Measurements from ENCODE around the gene PNMA6F. TPM values are rescaled to one million over a fixed set of nuclear protein-coding genes. Genes with fewer than 3 reads are reported as not detected.

PNMA6F gene
- total RNA-seq (not detected), polyA plus RNA-seq (not detected)
- long read RNA-seq, donor 1: 0 reads
- long read RNA-seq, donor 2: 0 reads
- long read RNA-seq, donor 3: 0 reads

DNA sequence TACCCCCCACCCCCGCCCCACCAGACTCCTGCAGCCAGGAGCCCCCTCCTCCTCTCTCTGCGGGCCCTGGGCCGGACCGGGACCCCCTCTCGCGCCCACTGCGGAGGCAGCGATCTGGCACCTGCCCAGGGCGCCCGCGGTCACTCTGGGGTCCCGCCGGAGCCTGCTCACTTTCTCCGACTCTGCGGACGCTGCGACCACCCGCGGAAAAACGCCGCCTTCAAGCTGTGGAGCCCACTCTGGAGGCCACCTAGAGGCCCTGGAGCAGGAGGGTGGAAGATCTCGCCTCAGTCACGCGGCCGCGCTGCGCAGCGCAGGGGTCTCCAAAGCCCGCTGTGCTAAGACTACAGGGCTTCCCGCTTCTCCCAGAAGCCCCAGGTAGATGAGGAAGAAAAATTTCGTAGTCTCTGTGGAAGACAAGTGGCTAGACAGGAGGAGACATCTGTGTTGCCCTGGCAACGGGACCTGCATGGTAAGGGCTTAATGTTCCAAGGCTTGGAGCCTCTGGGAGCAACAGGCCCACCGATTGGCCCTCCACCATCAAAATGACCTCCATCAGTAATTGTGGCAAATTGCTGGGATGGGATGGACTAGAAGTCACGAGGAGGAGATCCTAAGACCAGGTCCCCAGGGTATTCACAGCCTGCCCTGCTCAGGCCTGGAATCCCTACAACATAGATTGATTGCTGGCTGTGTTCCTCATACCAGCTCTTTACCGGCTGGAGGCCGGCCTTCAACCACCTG is at the start of gene PNMA6F:
Gene PNMA6F (minus strand): TSS at position 387 of the 744 bp plus-strand sequence. CDS start 1,093 bp downstream, outside the sequence.
- TF ChIP-seq, protein P1, sequence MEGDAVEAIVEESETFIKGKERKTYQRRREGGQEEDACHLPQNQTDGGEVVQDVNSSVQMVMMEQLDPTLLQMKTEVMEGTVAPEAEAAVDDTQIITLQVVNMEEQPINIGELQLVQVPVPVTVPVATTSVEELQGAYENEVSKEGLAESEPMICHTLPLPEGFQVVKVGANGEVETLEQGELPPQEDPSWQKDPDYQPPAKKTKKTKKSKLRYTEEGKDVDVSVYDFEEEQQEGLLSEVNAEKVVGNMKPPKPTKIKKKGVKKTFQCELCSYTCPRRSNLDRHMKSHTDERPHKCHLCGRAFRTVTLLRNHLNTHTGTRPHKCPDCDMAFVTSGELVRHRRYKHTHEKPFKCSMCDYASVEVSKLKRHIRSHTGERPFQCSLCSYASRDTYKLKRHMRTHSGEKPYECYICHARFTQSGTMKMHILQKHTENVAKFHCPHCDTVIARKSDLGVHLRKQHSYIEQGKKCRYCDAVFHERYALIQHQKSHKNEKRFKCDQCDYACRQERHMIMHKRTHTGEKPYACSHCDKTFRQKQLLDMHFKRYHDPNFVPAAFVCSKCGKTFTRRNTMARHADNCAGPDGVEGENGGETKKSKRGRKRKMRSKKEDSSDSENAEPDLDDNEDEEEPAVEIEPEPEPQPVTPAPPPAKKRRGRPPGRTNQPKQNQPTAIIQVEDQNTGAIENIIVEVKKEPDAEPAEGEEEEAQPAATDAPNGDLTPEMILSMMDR (IDR thresholded peaks at IDR 0.05): no peak
- no peak for TF ChIP-seq POLR2A (IDR thresholded peaks at IDR 0.05)
- Histone ChIP-seq H3K27me3 (peaks cover 0 to 28% (median 0%) of the 10 kb centered on the region in 9 donors), H3K36me3 (no peaks in the 10 kb centered on the region), H3K27ac (no peak within 1 kb of the TSS), H3K4me1 (no peaks in the 10 kb centered on the region), H3K9me3 (peaks cover 0 to 7% (median 0%) of the 10 kb centered on the region in 12 donors), H3K4me3 (no peak within 1 kb of the TSS)
- intact Hi-C loops (cut with DNase I): no loop called here
- no peak for DNase-seq
- 18 to 49% (median 35%) methylated on average over 26 to 36 of the region's 36 CpGs for WGBS, 4 donors
- ATAC-seq: no peak

DNA sequence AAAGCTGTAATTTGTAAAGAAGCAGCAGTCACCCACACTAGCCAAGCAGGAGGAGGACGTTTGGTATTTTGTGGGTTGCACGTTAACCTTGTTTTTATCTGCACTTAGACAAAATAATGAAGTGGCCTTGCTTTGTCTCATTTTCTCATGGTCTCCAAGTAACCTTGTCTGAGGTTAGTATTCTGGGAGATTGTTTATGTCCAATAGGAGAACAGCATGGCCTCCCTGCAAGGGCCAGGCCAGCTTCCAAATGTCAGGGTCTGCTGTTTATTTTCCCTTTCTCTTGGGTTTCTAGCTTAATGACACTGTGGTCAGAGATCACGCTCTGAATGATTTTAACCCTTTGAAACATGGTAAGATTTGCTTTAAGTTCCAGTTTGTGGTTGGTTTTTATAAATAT is 49.7 kb upstream of the PNMA6F start:
- intact Hi-C loops (cut with DNase I): no loop called here
- TF ChIP-seq, protein P1 (IDR thresholded peaks at IDR 0.05): no peak
- no peak for TF ChIP-seq POLR2A (IDR thresholded peaks at IDR 0.05)
- no peaks in the 10 kb centered on the region for H3K4me1 ChIP-seq

DNA sequence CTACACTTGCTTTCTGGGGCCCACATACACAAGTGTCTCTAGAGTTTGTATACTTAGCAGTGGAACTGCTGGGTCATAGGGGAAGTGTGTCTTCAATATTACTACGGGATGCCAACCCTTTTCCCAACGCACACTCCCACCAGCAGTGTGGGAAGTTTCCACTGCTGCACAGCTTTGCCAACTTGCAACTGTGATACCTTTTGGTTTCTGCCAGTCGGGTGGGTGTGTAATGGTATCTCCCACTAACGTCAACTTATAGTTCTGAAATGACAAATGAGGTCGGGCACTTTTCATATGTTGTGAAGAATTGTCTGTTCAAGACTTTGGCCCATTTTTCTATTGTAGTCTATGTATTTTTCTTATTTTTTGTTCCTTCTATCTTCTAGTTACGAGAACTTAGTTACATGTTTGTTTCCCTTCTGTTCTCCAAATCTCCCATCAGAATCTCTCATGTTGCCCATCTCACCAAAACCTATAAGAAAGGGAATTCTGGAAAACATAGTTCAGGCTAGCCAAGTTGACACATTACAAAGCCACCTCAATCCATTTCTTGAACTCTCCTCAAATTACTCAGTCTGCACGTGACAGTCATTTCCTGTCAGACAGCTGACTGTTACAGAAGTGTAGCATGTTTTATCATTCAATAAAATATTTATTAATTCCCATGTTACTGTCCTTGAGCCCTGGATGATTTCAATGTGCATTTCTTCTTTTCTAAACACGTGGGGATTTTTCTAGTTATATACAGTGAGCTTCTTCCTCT is 48.9 kb upstream of the PNMA6F start:
- Histone ChIP-seq H3K4me3 (no peak overlapping the region), H3K9me3 (no peaks in the 10 kb centered on the region), H3K27me3 (peaks cover 0 to 24% (median 0%) of the 10 kb centered on the region in 9 donors), H3K4me1 (no peaks in the 10 kb centered on the region), H3K27ac (no peak overlapping the region), H3K36me3 (no peaks in the 10 kb centered on the region)
- DNase-seq: no peak
- 66 to 82% (median 67%) methylated on average over 8 of the region's 8 CpGs for WGBS, 4 donors
- intact Hi-C loops (cut with DNase I): no loop called here
- ATAC-seq: no peak
- no peak for TF ChIP-seq POLR2A (IDR thresholded peaks at IDR 0.05)
- TF ChIP-seq, protein P1 (IDR thresholded peaks at IDR 0.05): no peak

More for the DNA sequence above, 49.7 kb upstream of the PNMA6F start:
- ATAC-seq: no peak
- Histone ChIP-seq H3K36me3 (no peaks in the 10 kb centered on the region), H3K9me3 (no peaks in the 10 kb centered on the region), H3K27ac (no peak overlapping the region), H3K27me3 (peaks cover 0 to 31% (median 0%) of the 10 kb centered on the region in 9 donors), H3K4me3 (no peak overlapping the region)
- 41 to 65% (median 50%) methylated on average over 3 of the region's 3 CpGs for WGBS, 4 donors
- no peak for DNase-seq

Data from heart left ventricle (tissue), 16 donors.